GM12878 (cell line): ENCODE results near the gene EFNB2. TPM values are rescaled to one million over a fixed set of nuclear protein-coding genes. Genes with fewer than 3 reads are reported as not detected.

Source experiments
- ATAC-seq: fragments of 200-7000 bp; cut with Tn5 transposase; 3 replicates; pipeline ENCODE4 v1.9.1; 2020; ENCODE audit warnings: mild to moderate bottlenecking, moderate library complexity
- BruUV-seq: library from RNA; stranded (reverse); fragments of 400-500 nt; replicated peaks from 2 replicates; lab custom pipeline; 2021; lab: Mats Ljungman, UMichigan
- CTCF ChIA-PET: fragments of 300-600 bp; sonication (Branson Sonifier 250); formaldehyde crosslinking; extraction: SDS; loops from one replicate; lab custom pipeline; 2021; ENCODE audit warnings: inconsistent platforms; lab: Yijun Ruan, JAX
- POLR2A ChIA-PET: fragments of 350-600 bp; formaldehyde crosslinking; extraction: SDS; loops from one replicate; lab custom pipeline; 2021; ENCODE audit warnings: inconsistent platforms; lab: Charles Lee
- RAD21 ChIA-PET: fragments of 300-600 bp; sonication (Branson Sonifier 250); formaldehyde crosslinking; loops from one replicate; lab custom pipeline; 2023; ENCODE audit warnings: antibody characterized with exemption; ENCODE audit not compliant: unreplicated experiment; lab: Charles Lee
- SMC1A ChIA-PET: fragments of 300-600 bp; sonication (Branson Sonifier 250); formaldehyde crosslinking; loops from one replicate; lab custom pipeline; 2023; ENCODE audit not compliant: unreplicated experiment, uncharacterized antibody; lab: Charles Lee
- DNase-seq: peaks from one replicate; pipeline ENCODE4 v3.0.0-alpha.2; 2011; ENCODE audit warnings: low read depth, low spot score
- FAIRE-seq: peaks from 3 replicates; lab custom pipeline; 2011; peaks lifted over from hg19 to GRCh38; lab: Jason Lieb, UNC
- H2AFZ ChIP-seq: 2 replicates; pipeline ENCODE4 v1.6.0; 2011; ENCODE audit warnings: low read depth, low read length, control low read depth; ENCODE audit not compliant: control insufficient read depth
- H3K27ac ChIP-seq: 2 replicates; pipeline ENCODE4 v1.5.1; 2011; ENCODE audit warnings: control low read depth; ENCODE audit not compliant: control insufficient read depth, insufficient read depth
- H3K27me3 ChIP-seq, 2 experiments: replicated peaks in 1 of 2; 2 replicates each; pipeline versions ENCODE4 v1.6.0 to v1.6.1; 2011; ENCODE audit warnings: low read length in 1 of 2; ENCODE audit not compliant: control insufficient read depth in 2 of 2, insufficient read depth in 2 of 2
- H3K36me3 ChIP-seq, 2 experiments: 2 replicates each; pipeline ENCODE4 v1.5.1; 2011; ENCODE audit warnings: low read length in 1 of 2; ENCODE audit not compliant: control insufficient read depth in 2 of 2, insufficient read depth in 2 of 2
- H3K4me1 ChIP-seq: 2 replicates; pipeline ENCODE4 v1.6.1; 2011; ENCODE audit warnings: mild to moderate bottlenecking, low read length, moderate library complexity, mixed read lengths; ENCODE audit not compliant: control insufficient read depth, insufficient read depth
- H3K4me2 ChIP-seq: 2 replicates; pipeline ENCODE4 v1.6.0; 2011; ENCODE audit warnings: control low read depth; ENCODE audit not compliant: control insufficient read depth, insufficient read depth
- H3K4me3 ChIP-seq: fragments of 200-600 bp; sonication (generic); 2 replicates; pipeline ENCODE4 v1.5.1; 2016
- H3K79me2 ChIP-seq: 2 replicates; pipeline ENCODE4 v1.6.0; 2011; ENCODE audit warnings: low read length; ENCODE audit not compliant: control insufficient read depth, insufficient read depth
- H3K9ac ChIP-seq: 2 replicates; pipeline ENCODE4 v1.8.0; 2011; ENCODE audit warnings: low read length, control low read depth, mixed read lengths; ENCODE audit not compliant: control insufficient read depth, insufficient read depth
- H3K9me3 ChIP-seq: replicated peaks from 3 replicates; pipeline ENCODE4 v1.5.1; 2011; ENCODE audit warnings: mild to moderate bottlenecking, low read length; ENCODE audit not compliant: control insufficient read depth, insufficient read depth
- H4K20me1 ChIP-seq: 2 replicates; pipeline ENCODE4 v1.6.0; 2011; ENCODE audit not compliant: control insufficient read depth, insufficient read depth
- BACH1 ChIP-seq: fragments of 450-650 bp; IDR thresholded peaks from 2 replicates; pipeline ENCODE4 v1.6.1; 2017; ENCODE audit warnings: mild to moderate bottlenecking, borderline replicate concordance
- CHD4 ChIP-seq: fragments of 200-600 bp; sonication (generic); IDR thresholded peaks from 2 replicates; pipeline ENCODE4 v1.6.1; 2016; ENCODE audit warnings: mild to moderate bottlenecking
- CREB1 ChIP-seq: IDR thresholded peaks from 2 replicates; pipeline ENCODE4 v1.6.1; 2012; ENCODE audit warnings: low read depth, mild to moderate bottlenecking, inconsistent platforms
- IRF4 ChIP-seq: IDR thresholded peaks from 2 replicates; pipeline ENCODE4 v1.6.1; 2011; ENCODE audit warnings: low read depth, low read length
- JUNB ChIP-seq: IDR thresholded peaks from 2 replicates; pipeline ENCODE4 v1.6.1; 2016; ENCODE audit warnings: antibody characterized with exemption, mild to moderate bottlenecking
- PAX5 ChIP-seq: IDR thresholded peaks from 2 replicates; pipeline ENCODE4 v1.6.1; 2011; ENCODE audit warnings: low read depth, low read length, borderline replicate concordance
- POLR2AphosphoS2 ChIP-seq: IDR thresholded peaks from 2 replicates; pipeline ENCODE4 v1.6.1; 2011; ENCODE audit warnings: low read depth, mild to moderate bottlenecking, low read length, improper control_type of control experiment, moderate library complexity
- RB1 ChIP-seq: fragments of 450-650 bp; formaldehyde crosslinking; IDR thresholded peaks from 2 replicates; pipeline ENCODE4 v1.6.1; 2017; ENCODE audit warnings: mild to moderate bottlenecking, borderline replicate concordance
- SREBF1 ChIP-seq: IDR thresholded peaks from 2 replicates; pipeline ENCODE4 v1.6.1; 2012; ENCODE audit warnings: mild to moderate bottlenecking, low read length
- WGBS: methylation state at CpG from one replicate; pipeline ENCODE4 v1.1.6; 2016; ENCODE audit warnings: low lambda C conversion rate; ENCODE audit not compliant: insufficient replicate concordance, insufficient coverage; ENCODE audit errors: missing lambda C conversion rate; 5-methylcytosine and 5-hydroxymethylcytosine counted together
- in situ Hi-C: fragments of 300-500 bp; cut with MboI; formaldehyde crosslinking; loops from 9 replicates; pipeline ENCODE4 v1.14.3; 2018; ENCODE audit warnings: mixed read lengths
- intact Hi-C: fragments of 100-400 bp; cut with micrococcal nuclease; formaldehyde crosslinking; loops from one replicate; pipeline ENCODE4 v1.14.2; 2022; ENCODE audit not compliant: unreplicated experiment
- polyA plus RNA-seq, 11 experiments: library from polyadenylated mRNA; depleted of rRNA in 4 of 11; unstranded in 6 of 11; stranded (reverse) in 5 of 11; fragments of >200 nt; fragmentation: Nextera tagmentation in 4 of 11; fragmentation: Illumina TruSeq in 1 of 11; extraction: Ambion mirVana in 4 of 11; extraction: Trizol in 1 of 11; gene quantifications; 1 replicate in 1 of 11; 2 replicates in 10 of 11; pipeline versions ENCODE4 v1.2.1 to v1.2.3, GENCODE V29; 2011 to 2016; ENCODE audit warnings: inconsistent platforms in 2 of 11, missing spikeins in 2 of 11, low read depth in 1 of 11
- total RNA-seq, 4 experiments: library from RNA; depleted of rRNA in 3 of 4; stranded (reverse); fragments of >200 nt in 3 of 4; fragmentation: Illumina TruSeq in 1 of 4; extraction: Trizol in 1 of 4; gene quantifications; 2 replicates each; pipeline versions ENCODE4 v1.2.1 to v1.2.3, GENCODE V29; 2013 to 2021
- TF ChIP-seq, protein P1 (sequence below): fragments of 450-650 bp; IDR thresholded peaks from 2 replicates; pipeline ENCODE4 v1.6.1; 2017; ENCODE audit warnings: antibody characterized with exemption, mild to moderate bottlenecking, moderate library complexity
- TF ChIP-seq, protein P2 (sequence below): fragments of 450-650 bp; IDR thresholded peaks from 2 replicates; pipeline ENCODE4 v1.6.1; 2016; ENCODE audit warnings: mild to moderate bottlenecking
- TF ChIP-seq, protein P3 (sequence below): IDR thresholded peaks from 2 replicates; pipeline ENCODE4 v1.6.1; 2011; ENCODE audit warnings: mild to moderate bottlenecking, low read depth, low read length, moderate library complexity; ENCODE audit not compliant: insufficient replicate concordance

The EFNB2 gene
- total and polyA plus RNA-seq, 10 of the 15 experiments (the other 5 are each of a cell fraction or from before 2014, with no cell fraction given) = 0.12 to 1.5 (median 0.31) TPM; not detected in 1

DNA sequence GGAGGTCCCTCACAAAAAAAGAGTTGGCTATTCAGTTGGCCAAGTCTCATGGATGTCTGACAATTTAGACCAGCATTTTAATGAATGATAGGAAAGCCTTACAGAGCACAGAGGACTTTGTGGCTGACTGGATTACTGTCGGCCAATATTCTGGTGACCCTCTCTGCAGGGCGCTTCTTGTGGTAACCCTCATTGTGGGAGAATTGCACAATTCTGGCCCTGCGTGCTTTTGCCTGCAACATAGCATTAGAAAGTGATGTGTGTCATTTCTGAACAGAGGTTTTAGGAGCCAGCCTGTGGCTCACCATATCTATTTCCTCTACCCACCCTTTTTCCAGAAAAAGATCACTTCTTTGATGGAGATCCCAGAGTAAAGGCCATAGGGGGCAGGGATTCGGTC is 71.4 kb downstream of the EFNB2 start:
- FAIRE-seq = no peak
- Histone ChIP-seq H3K4me1 (no peaks in the 10 kb centered on the region), H3K9me3 (no peaks in the 10 kb centered on the region), H4K20me1 (no peaks in the 10 kb centered on the region), H2AFZ (no peak overlapping the region), H3K4me3 (no peak overlapping the region), H3K79me2 (no peaks in the 10 kb centered on the region), H3K4me2 (no peak overlapping the region), H3K9ac (no peak overlapping the region), H3K27ac (no peak overlapping the region), H3K36me3 (no peaks in the 10 kb centered on the region), H3K27me3 (no peaks in the 10 kb centered on the region)
- ChIA-PET CTCF (no interaction called here), POLR2A (no interaction called here), SMC1A (no interaction called here), RAD21 (no interaction called here)
- ATAC-seq = no peak
- in situ Hi-C loops (no loop called here), intact Hi-C loops (no loop called here)
- BruUV-seq = no TSS peak
- no peak for TF ChIP-seq CREB1
- TF ChIP-seq, protein P1, sequence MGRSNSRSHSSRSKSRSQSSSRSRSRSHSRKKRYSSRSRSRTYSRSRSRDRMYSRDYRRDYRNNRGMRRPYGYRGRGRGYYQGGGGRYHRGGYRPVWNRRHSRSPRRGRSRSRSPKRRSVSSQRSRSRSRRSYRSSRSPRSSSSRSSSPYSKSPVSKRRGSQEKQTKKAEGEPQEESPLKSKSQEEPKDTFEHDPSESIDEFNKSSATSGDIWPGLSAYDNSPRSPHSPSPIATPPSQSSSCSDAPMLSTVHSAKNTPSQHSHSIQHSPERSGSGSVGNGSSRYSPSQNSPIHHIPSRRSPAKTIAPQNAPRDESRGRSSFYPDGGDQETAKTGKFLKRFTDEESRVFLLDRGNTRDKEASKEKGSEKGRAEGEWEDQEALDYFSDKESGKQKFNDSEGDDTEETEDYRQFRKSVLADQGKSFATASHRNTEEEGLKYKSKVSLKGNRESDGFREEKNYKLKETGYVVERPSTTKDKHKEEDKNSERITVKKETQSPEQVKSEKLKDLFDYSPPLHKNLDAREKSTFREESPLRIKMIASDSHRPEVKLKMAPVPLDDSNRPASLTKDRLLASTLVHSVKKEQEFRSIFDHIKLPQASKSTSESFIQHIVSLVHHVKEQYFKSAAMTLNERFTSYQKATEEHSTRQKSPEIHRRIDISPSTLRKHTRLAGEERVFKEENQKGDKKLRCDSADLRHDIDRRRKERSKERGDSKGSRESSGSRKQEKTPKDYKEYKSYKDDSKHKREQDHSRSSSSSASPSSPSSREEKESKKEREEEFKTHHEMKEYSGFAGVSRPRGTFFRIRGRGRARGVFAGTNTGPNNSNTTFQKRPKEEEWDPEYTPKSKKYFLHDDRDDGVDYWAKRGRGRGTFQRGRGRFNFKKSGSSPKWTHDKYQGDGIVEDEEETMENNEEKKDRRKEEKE = no peak
- 24% methylated on average over 4 of the region's 4 CpGs for WGBS
- no peak for DNase-seq

DNA sequence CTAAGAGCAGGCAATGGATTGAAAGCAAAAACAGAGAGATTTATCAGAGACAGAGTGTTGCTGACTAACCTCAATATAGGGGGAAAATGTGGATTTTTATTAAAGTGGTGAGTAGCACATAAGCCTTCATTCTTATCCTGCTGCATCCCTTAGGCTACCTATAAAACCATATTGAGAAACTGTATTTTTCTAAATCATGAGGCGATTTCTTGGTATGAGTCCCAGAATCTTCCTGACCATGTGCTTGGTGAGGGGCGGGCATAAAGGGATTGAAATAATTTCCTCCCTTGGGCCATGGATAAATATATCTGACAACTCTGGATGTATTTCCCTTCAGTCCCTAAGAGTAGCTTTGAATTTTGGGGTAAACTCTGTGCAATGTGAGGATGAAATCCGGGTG is 72.8 kb downstream of the EFNB2 start:
- no peak overlapping the region for H2AFZ ChIP-seq
- no peak overlapping the region for H3K4me2 ChIP-seq
- CTCF ChIA-PET = no interaction called here
- H3K27me3 ChIP-seq = no peaks in the 10 kb centered on the region
- SMC1A ChIA-PET = interaction anchor here (0.7 kb wide), 1 partner anchor 38 kb away, joined by 3 read pairs; no protein-coding TSS in a partner anchor
- H3K4me1 ChIP-seq = no peaks in the 10 kb centered on the region
- no peaks in the 10 kb centered on the region for H3K79me2 ChIP-seq
- intact Hi-C loops = no loop called here
- no peak overlapping the region for H3K9ac ChIP-seq
- no peak for ATAC-seq
- no peaks in the 10 kb centered on the region for H3K36me3 ChIP-seq
- RAD21 ChIA-PET = no interaction called here
- no TSS peak for BruUV-seq
- H3K9me3 ChIP-seq = no peaks in the 10 kb centered on the region
- in situ Hi-C loops = no loop called here
- no peaks in the 10 kb centered on the region for H4K20me1 ChIP-seq
- no peak for FAIRE-seq
- DNase-seq = no peak
- H3K27ac ChIP-seq = no peak overlapping the region
- H3K4me3 ChIP-seq = no peak overlapping the region
- 23% methylated on average over 3 of the region's 3 CpGs for WGBS
- POLR2A ChIA-PET = no interaction called here
- TF ChIP-seq RB1 (no peak), POLR2AphosphoS2 (no peak), JUNB (no peak), SREBF1 (no peak), IRF4 (no peak), BACH1 (no peak), PAX5 (no peak), CHD4 (no peak)
- TF ChIP-seq, protein P2, sequence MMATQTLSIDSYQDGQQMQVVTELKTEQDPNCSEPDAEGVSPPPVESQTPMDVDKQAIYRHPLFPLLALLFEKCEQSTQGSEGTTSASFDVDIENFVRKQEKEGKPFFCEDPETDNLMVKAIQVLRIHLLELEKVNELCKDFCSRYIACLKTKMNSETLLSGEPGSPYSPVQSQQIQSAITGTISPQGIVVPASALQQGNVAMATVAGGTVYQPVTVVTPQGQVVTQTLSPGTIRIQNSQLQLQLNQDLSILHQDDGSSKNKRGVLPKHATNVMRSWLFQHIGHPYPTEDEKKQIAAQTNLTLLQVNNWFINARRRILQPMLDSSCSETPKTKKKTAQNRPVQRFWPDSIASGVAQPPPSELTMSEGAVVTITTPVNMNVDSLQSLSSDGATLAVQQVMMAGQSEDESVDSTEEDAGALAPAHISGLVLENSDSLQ = no peak
- TF ChIP-seq, protein P3, sequence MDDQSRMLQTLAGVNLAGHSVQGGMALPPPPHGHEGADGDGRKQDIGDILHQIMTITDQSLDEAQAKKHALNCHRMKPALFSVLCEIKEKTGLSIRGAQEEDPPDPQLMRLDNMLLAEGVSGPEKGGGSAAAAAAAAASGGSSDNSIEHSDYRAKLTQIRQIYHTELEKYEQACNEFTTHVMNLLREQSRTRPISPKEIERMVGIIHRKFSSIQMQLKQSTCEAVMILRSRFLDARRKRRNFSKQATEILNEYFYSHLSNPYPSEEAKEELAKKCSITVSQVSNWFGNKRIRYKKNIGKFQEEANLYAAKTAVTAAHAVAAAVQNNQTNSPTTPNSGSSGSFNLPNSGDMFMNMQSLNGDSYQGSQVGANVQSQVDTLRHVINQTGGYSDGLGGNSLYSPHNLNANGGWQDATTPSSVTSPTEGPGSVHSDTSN = no peak
